Renal cortical epithelial cell (primary cell): ENCODE results near the gene MAPK1IP1L. TPM values are rescaled to one million over a fixed set of nuclear protein-coding genes. Genes with fewer than 3 reads are reported as not detected.
"Not testable (repeated sequence)": the region's sequence is repeated elsewhere in the genome, so short reads cannot be mapped to it uniquely, and the experiment has no call there.

ENCODE experiments used
- DNase-seq: peaks from one replicate; pipeline ENCODE4 v3.0.0-alpha.2; 2011; ENCODE audit warnings: low read depth
- total RNA-seq: library from RNA; depleted of rRNA; stranded (reverse); fragments of >200 nt; gene quantifications from 2 replicates; pipeline ENCODE4 v1.2.3, GENCODE V29; 2014

The MAPK1IP1L gene
- total RNA-seq, 1 donor from 2014 or later: 39.3 TPM

DNA sequence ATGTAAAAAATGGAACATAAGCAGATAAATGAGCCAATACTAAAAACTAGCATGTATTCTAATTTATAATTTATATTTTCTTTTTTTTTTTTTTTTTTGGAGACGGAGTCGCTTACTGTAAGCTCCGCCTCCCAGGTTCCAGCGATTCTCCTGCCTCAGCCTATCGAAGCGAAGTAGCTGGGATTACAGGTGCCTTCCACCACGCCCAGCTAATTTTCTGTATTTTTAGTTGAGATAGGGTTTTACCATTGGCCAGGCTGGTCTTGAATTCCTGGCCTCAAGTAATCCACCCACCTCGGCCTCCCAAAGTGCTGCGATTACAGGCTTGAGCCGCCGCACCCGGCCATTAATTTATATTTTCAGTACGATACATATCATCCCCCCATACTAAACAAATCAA is 2.7 kb downstream of the MAPK1IP1L start:
- no peak for DNase-seq

DNA sequence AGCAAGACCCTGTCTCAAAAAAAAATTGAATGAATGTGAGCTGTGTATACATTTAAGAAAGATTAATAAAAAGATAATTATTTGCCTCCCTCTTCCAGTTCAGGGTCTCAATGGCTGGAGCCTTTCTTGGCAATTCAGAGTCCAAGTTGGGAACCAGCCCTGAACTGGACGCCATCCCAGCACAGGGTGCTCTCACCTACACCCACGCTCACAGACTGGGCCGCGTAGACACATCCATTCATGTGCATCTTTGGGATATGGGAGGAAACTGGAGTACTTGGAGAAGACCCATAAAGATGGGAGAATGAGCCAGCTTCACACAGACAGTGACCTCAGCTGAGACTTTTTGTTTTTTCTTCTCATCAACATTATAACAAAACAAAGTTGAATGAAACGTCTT is 6.5 kb downstream of the MAPK1IP1L start:
- no peak for DNase-seq

- DNase-seq: no peak
These were observed 7.9 kb downstream of the MAPK1IP1L start for GRCh38 chr14:55059333-55059732.

- DNase-seq: no peak
These were observed 11.3 kb downstream of the MAPK1IP1L start for GRCh38 chr14:55062517-55063351.

DNA sequence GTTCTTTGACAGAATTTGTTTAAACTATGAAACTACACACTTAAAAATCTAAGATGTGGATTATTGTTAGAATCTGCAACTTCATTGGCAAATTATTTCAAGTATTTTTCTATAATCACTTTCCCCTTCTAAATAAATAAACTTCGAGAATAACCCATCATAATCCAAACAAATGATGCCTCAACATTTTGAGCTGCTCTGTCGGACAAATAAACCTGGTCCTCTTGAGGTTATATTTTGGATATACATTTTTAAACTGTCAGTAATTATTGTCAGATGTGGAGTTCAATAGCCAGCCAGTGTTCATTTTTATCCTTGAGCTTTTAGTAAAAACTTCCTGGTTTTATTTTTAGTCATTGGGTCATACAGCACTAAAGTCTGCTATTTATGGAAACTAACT is 13.4 kb downstream of the MAPK1IP1L start:
- DNase-seq: not testable (repeated sequence)

DNA sequence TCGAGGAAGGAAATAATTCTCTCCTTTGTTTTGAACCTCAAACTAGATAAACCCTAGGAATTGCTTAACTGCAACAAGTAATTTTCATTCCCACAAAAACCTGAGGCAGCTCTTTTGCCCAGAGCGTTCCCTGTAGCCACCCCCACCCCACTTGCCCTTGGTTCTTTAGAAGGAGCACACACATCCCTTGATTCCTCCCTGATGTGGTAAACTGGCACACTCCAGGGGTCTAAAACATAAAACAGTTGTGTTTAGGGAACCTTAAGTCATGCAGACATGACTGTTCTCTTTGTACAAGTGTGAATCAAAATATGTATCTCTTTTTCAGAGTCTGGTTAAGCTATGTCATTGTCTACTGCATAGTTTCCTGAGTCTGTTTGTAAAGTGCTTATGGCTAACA is 14.0 kb downstream of the MAPK1IP1L start:
- no peak for DNase-seq

GRCh38 chr14:55066223-55066622 is 14.8 kb downstream of the MAPK1IP1L start:
- no peak for DNase-seq

- no peak for DNase-seq
These were observed 19.5 kb downstream of the MAPK1IP1L start for GRCh38 chr14:55070981-55071411.

DNA sequence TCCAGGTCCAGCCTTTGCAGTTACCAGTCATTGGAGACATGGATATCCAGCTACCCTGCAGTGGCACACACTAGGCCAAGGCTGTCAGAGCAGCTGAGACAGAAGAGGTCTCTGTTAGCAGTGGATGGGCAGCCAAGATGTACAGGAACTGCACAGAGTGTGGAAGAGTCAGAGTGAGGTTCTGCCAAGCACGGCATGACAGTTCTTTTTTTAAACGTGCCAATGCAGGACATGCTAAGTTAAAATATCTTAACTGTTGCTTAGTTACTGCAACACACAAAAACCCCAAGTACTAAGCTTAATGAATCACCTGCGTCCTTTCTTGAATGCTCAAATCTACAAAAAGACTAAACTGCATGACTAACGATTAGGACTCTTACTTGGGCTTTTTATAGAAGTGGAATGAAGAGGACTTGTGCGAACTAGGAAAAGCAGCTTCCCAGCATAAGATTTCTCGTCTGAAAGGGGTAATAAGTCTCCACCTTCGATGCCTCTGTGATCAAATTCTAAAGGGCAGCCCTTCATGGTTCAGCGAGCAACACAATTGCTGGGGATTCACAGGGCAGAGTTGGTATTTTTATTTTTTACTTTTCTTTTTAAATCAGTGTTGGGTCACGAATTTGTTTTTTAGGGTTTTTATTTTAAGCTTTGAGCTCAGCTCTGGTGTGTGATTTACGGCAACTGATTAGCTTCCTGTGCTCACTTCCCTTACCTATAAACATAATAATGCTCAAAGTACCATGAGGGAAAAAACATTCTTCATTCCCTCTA is 20.6 kb downstream of the MAPK1IP1L start:
- peak; percentile 99 for DNase-seq

GRCh38 chr14:55073856-55074255 is 22.4 kb downstream of the MAPK1IP1L start:
- peak; percentile 33 for DNase-seq

- no peak for DNase-seq
These were observed 23.2 kb downstream of the MAPK1IP1L start for GRCh38 chr14:55074662-55075061.

DNA sequence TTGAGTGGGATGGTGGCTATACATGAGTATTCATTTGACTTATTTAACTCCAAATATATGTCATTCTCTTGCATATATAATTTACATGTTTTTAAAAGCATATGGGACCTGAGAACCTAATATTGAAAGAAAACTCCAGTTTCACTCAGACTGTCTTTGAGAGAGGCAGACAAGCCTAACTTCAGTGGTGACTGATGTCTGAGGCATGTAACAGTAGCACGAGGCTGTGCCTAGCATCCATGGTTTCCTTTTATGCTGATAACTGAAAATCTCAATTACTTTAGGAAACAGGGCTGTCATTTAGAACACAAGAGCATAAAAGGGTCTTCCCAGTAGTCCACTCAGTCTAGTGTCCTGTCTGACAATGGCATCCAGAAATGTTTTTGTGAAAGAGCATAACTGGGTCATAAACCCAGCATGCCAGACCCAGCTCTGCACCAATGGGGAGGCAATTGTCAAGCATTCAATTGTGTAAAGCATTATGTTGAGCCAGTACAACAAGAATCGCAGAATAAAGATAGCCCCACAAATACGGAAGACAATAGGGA is 24.3 kb downstream of the MAPK1IP1L start:
- DNase-seq: no peak

DNA sequence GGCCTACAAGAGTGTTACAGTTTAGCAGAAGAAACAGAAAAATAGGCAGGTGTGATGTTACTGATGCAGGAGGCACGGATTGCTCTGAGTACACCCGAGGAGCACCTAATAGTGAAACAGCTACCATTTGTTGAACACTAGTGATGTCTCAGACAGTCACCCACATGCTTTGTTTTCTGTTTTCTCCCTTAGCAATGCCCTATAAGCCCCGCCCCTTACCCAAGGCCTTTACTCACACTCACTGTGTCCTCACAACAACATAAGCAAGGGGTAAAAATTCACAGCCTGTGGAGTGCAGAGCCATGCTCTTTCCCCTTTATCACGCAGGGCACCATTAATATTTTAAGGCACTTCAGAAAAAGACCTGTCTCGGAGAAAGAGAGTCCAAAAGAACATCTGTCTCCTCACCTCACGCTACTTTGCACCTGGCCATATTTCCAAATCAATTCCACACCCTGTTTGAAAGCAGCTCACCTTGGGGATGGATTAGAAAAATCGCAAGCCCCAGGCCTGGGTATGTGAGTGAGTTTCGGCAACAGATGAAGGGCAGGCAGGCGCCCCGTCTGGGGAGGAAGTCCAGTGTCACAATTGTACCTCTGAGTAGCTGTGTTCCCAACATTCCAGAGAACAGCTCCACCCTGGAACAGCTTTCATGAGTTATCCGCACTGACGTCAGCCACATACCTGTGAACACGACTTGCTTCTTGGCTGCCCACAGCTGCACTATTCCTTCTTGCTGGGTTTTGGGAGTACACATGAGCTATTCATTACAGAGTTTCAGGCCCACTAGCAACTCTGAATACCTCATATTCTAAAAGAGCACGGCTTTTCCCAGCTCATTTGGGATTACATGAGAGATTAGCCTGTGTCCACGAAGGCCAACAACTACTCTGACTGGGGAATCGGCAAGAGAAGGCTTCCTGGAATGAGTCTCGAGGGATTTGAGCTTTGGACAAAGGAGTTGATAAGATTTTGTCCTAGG is 26.0 kb downstream of the MAPK1IP1L start:
- DNase-seq: peak; percentile 85

- DNase-seq: not testable (repeated sequence)
These were observed 28.5 kb downstream of the MAPK1IP1L start for GRCh38 chr14:55079961-55080360.

DNA sequence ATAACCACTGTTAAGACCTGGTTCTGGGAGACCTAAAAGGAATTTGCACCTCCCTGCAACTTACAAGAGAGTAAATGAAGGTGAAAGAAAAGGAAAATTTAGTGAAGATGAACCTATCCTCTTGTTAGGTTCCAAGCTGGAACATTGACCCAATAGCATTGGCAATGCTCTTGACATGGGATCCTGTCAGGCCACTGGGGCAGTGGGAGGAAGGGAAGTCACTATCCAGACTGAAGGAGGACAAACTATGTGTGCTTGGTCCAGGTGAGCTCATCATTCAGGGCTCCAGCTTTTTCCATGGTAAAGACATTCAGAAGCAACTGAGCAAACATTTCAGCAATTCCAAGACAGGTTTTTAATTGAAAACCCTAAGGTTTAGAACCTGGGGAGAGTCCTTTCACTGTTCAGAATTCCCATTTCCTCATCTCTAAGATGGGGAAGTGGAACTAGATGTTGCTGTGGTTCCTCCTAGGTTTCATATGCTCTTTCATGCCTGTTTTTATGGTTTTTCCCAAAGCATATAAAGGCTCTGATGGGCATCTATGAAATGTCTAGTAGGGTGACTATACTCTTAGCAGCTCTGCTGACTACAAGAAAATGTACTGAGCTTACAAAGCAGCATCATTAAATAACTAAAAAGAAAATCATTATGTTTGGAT is 33.1 kb downstream of the MAPK1IP1L start:
- no peak for DNase-seq

DNA sequence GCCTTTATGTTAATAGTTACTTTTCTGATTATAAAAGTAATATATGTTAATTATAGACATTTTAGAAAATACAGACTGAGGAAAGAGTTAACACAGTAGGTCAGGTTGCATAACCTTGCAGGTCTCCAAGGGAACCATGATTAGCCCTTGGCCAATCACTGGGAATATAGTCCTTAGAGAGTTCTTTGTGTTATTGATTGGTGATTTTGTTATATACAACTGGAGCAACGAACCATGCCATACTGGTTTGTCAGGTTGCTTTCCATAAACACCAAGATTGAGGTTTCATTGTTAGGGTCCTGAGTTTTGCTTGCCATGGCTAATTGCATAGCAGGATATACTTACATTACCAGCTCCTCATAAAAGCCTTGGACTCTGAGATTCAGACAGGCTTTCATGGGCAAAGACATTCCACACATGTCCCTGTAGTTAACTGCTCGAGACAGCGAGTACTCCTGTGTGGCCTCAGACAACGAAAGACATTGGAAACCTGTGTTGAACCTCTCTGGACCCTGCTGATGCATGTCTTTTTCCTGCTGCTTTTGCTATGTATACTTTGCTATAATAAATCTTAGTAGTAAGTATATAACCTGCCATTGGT is 33.7 kb downstream of the MAPK1IP1L start:
- DNase-seq: no peak

DNA sequence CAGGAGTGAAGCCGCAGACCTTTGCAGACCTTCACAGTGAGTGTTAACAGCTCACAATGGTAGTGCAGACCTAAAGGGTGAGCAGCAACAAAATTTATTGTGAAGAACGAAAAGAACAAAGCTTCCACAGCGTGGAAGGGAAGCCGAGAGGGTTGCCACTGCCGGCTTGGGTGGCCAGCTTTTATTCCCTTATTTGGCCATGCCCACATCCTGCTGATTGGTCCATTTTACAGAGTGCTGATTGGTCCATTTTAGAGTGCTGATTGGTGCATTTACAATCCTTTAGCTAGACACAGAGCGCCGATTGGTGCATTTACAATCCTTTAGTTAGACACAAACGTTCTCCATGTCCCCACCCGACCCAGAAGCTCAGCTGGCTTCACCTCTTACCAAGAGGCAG is 35.5 kb downstream of the MAPK1IP1L start:
- no peak for DNase-seq

GRCh38 chr14:55088356-55088755 is 36.9 kb downstream of the MAPK1IP1L start:
- no peak for DNase-seq

DNA sequence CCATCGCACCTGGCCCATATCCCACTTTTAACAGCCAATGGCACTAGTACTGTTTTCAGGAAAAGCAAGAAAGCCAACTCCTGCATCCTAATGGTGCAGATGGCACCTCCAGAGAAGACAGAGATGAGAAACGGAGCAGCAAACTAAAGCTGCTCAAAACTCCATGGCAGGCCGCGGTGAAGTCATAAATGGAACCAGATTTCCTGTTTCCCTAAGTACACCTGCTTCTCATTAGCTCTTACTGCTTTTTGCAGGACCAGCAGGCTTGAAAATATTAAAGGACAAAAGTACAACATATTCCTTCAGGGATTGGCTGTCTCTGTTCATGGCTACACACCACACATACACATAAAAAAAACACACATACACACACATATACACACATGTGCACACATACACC is 40.9 kb downstream of the MAPK1IP1L start:
- DNase-seq: no peak
